T-helper 2 cell treated with Interferon-gamma antibody and Interleukin-4, amounts not matched to agents 100 ng/mL and 5 ng/mL, for 36 hours (primary cell): ENCODE measurements around the gene SPART. TPM values are rescaled to one million over a fixed set of nuclear protein-coding genes. Genes with fewer than 3 reads are reported as not detected.

Experiments used
- intact Hi-C: fragments of 100-400 bp; cut with micrococcal nuclease; formaldehyde crosslinking; loops from one replicate; pipeline ENCODE4 v1.15.1; 2023
- total RNA-seq: library from RNA; stranded (reverse); gene quantifications from 2 replicates; pipeline ENCODE4 v1.2.3, GENCODE V29; 2022

Gene SPART, protein sequence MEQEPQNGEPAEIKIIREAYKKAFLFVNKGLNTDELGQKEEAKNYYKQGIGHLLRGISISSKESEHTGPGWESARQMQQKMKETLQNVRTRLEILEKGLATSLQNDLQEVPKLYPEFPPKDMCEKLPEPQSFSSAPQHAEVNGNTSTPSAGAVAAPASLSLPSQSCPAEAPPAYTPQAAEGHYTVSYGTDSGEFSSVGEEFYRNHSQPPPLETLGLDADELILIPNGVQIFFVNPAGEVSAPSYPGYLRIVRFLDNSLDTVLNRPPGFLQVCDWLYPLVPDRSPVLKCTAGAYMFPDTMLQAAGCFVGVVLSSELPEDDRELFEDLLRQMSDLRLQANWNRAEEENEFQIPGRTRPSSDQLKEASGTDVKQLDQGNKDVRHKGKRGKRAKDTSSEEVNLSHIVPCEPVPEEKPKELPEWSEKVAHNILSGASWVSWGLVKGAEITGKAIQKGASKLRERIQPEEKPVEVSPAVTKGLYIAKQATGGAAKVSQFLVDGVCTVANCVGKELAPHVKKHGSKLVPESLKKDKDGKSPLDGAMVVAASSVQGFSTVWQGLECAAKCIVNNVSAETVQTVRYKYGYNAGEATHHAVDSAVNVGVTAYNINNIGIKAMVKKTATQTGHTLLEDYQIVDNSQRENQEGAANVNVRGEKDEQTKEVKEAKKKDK
- total RNA-seq = 24.7 and 25.9 TPM in 2 replicates

- intact Hi-C loops = loop anchor here (1.0 to 5.0 kb wide), 4 partner anchors 64 to 711 kb away; partner anchors contain the start of genes RFXAP and SUPT20H
Measured at GRCh38 chr13:36346222-36347083, at the start of gene SPART. SPART (minus strand) TSS chr13:36346394; CDS start chr13:36335830, 10,564 bp downstream.

- intact Hi-C loops = loop anchor here (2.0 kb wide), 1 partner anchor 112 kb away; no protein-coding TSS in a partner anchor
Measured at GRCh38 chr13:36395280-36395679, 49.1 kb upstream of the SPART start.

DNA sequence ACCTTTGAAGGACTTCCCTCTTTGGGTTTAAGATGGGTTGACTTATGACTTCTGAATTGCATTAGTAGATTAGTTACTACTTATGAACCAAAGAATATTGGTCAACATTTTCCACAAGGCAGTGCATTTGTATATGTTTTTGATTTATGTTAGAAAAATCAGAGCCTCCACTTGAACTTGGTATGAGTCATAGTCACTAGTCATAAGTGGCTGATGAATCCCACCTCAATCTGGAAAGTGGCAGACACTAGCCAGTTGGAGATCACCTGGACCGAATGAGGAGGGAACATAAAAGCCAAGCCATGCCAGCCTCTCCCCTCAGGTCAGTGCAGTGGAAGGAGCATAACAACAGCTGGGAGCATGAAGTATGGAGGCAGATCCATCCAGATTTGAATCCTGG is 39.3 kb upstream of the SPART start:
- intact Hi-C loops = no loop called here

DNA sequence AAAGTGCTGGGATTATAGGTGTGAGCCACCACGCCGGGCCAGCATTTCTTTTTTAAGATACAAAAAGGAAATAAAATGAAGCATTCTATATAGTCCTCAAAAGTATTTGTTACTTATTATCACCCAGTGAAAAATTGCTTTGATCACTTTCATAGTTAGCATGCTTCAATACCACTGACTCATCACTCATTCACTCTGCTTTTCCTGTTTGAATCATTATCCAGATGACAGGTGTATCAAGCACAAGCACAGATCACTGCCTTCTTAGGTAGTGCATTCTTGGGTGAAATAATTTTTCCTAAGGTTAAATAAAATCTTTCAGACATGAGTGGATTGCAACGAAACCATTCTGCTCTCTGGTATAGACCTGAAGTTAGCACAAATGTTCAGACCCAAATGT is 35.8 kb upstream of the SPART start:
- intact Hi-C loops = no loop called here

- intact Hi-C loops = no loop called here
Measured at GRCh38 chr13:36377826-36378468, 31.8 kb upstream of the SPART start.

DNA sequence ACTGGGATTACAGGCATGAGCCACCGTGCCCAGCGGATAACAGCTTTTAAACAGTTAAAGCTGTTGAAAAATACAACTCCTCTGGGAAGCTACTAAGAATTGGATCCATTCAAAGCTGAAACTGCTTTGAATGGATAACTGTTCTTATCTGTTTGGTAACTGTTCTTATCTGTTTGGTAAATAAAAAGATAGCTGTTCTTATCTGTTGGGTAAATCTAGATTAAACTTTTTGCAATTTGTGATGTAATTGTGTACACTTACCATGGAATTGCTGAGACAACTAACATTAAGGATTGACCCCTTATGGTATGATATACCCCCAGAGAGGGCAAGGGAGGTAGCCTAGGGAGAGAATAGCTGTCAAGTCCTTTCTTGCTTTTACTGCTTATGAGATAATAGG is 27.9 kb upstream of the SPART start:
- intact Hi-C loops = no loop called here

DNA sequence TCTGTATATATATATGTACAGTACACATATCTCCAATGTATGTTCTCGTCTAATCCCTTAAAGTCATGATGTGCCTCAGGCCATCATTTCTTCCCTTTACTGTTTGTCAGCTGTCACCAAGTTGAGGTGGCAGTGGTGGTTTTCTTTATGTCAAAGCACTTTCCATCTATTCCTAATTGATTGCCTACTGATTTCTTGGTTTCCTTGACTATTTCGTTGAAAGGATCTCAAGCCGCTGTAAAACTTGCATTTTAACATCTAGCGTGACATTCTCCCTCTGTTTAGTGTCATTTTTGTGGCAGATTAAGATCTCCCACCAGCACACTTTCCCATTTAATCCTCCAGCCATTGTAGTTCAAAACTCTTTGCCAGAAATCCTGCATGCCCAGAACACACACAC is 25.0 kb upstream of the SPART start:
- intact Hi-C loops = no loop called here

- intact Hi-C loops = no loop called here
Measured at GRCh38 chr13:36370108-36370429, 23.9 kb upstream of the SPART start.

DNA sequence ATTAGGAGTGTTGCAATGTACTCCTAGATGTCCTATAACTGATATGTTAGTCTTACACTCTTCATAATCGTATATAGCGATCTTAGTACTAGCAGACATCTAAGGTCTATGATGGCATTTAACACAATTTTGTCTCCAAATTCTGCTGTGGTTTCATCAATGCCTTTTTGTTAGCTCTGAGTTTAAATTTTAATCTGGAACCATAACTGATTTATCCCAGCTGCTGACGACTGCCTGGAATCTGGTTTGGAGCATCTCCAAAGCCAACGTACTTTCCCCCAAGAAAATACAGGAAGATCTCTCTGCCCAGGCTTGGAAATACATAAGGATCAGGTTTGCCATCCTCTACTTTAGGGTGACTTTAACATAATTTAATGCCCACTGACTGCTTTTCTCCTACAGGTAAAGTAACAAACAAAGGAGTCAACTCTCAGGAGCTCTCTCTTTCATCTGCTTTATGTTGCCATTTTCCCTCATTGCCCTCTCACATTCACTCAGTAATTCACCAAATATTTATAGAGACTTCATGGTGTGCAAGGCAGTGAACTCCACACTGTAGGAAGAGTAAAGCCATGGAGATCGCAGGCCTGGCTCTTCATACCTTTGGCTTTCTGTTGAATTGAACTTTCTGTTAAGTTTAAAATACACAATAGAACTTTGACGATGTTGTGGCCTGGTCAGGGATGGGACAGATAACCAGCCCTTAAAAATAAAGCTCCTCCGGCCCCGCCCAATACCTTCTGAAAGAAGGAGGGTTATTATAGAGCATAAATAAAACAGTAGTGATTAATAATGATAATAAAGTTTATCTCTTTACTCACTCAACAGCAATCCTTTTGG is 23.3 kb upstream of the SPART start:
- intact Hi-C loops = no loop called here

DNA sequence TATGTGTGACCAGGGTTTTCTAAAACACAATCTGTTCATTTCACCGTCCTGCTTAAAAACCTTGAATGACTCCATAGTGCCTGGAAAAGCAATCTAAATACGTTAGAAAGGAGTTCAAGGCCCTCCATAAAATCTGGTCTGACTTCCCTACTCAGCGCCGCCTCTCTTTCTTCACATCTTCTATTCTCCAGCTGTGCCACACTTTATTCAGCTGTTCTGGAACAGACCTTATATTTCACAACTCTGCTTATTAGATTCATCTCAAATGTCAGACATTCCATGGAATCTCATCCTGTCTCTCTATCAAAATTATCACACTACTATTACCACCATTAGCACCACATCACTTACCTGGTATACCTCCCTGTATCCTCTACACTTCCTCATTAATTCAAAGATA is 19.8 kb upstream of the SPART start:
- intact Hi-C loops = no loop called here

DNA sequence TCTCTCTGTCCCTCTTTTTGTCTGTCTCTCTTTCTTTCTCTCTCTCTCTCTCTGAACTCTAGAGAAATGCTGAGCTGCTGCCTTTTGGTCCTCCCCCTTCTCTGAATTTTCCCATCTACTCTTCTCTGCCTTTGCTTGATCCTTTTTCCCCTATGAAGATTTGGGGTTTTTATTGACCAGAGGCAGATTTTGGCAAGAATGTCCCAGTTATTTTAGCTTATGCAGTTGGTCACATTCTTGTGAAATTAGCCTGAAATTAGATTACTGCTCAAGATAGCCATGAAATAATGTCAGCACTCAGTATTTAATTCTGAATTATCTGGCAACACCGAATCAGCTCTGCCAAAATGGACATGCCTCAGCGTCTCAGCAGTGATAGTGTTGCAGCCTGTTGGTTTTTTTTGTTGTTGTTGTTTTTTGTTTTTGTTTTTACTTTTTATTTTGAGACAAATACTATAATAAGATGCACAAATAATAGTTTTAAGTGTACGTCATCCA is 17.2 kb upstream of the SPART start:
- intact Hi-C loops = no loop called here

- intact Hi-C loops = no loop called here
Measured at GRCh38 chr13:36362914-36363313, 16.7 kb upstream of the SPART start.

DNA sequence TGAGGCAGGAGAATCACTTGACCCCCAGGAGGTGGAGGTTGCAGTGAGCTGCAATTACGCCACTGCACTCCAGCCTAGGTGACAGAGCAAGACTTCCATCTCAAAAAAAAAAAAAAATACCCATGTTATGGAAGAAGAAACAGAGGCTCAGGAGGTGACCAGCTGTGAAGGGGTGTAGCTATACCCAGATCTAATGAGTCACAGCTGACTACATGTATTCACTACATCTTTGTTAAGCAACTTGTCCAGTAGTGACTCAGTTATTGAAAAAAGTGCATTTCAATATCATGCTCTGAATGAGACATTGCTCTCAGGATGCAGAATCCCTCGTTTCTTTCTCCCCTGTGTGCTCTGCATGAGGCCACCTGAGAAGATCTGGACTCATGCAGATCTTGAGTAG is 16.1 kb upstream of the SPART start:
- intact Hi-C loops = no loop called here

DNA sequence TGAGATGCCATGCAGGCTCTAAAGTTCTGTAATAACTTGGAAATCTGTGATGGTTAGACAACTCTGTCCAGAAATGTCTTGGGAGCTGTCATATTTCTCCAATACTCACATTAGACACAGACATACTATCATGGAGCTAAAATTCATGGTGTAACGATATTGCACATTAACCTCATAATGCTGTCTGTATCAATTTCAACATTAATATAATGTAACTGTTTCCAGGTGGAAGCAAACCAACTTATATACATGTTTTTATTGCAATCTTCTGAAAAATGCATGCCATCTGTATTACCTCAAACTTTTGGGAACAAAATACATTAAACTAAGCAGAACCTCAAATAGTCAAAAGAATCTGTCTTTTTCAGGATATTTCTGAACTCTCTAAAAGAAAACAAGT is 14.7 kb upstream of the SPART start:
- intact Hi-C loops = no loop called here

- intact Hi-C loops = no loop called here
Measured at GRCh38 chr13:36359301-36359950, 13.2 kb upstream of the SPART start.

DNA sequence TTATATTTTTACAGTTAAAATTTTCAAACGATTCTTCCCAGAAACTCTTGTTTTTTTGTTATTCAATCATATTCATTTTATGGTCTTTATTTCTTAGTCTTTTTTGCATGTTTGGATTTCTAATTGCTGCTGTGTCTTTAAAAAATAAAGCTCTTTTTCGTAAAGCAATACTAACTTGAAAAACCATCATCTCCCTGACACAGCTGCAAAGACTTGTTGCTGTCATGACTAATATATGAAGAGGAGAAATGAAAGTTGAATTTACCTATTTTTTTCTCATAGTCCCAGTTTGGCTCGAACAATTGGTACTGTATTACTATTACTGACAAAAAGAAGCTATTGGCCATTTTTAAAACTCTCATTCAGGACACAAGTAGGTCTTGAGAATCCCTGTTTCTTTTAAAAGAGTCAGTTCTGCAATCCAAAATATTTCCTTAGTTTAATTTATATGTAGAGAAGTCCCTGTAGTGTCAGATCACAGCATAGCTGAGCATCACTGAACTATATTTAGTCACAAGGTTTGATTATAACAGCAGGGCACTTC is 12.1 kb upstream of the SPART start:
- intact Hi-C loops = no loop called here

GRCh38 chr13:36357692-36358091 is 11.5 kb upstream of the SPART start:
- intact Hi-C loops = no loop called here

GRCh38 chr13:36357231-36357630 is 11.0 kb upstream of the SPART start:
- intact Hi-C loops = no loop called here

DNA sequence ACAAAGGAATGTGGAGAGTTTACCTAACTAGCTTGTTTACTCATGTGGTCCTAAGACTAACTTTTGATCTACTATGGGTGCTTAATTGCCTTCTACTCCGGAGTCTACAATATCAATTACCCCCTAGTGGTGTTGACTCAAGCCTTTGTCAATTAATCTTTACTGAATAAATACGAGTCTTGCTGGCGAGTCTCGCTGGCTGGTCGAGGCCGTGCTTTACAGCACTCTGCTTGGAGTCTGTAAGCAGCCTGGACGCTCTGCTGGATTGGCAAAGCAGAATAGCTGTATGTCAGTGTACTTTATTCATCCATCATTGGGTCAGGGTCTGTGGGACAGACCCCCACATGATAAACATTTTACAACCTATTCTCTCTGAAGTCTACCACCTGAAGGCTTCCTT is 9.9 kb upstream of the SPART start:
- intact Hi-C loops = no loop called here

GRCh38 chr13:36355632-36356031 is 9.4 kb upstream of the SPART start:
- intact Hi-C loops = no loop called here
